Panc1 (cell line): ENCODE data around the gene MAP4. TPM values are rescaled to one million over a fixed set of nuclear protein-coding genes. Genes with fewer than 3 reads are reported as not detected.

Experiments
- ATAC-seq: fragments of 200-7000 bp; cut with Tn5 transposase; 2 replicates; pipeline ENCODE4 v1.9.1; 2020; ENCODE audit warnings: mild to moderate bottlenecking, moderate library complexity
- BruUV-seq: library from RNA; stranded (reverse); fragments of 400-500 nt; replicated peaks from 2 replicates; lab custom pipeline; 2021; lab: Mats Ljungman, UMichigan
- CTCF ChIA-PET: fragments of 300-600 bp; sonication (Branson Sonifier 250); formaldehyde crosslinking; loops from one replicate; lab custom pipeline; 2022; ENCODE audit warnings: antibody characterized with exemption; lab: Charles Lee
- POLR2A ChIA-PET: fragments of 300-600 bp; sonication (Branson Sonifier 250); formaldehyde crosslinking; loops from one replicate; lab custom pipeline; 2022; ENCODE audit warnings: antibody characterized with exemption; lab: Charles Lee
- DNase-seq: peaks from one replicate; pipeline ENCODE4 v3.0.0-alpha.2; 2010; ENCODE audit warnings: low read depth, low spot score
- H3K27ac ChIP-seq: 2 replicates; pipeline ENCODE4 v1.5.1; 2011; ENCODE audit warnings: mild to moderate bottlenecking, low read length, inconsistent platforms
- H3K27me3 ChIP-seq: fragments of 200-500 bp; sonication (Bioruptor generic); 2 replicates; pipeline ENCODE4 v1.6.0; 2014; ENCODE audit warnings: low read length, inconsistent platforms; ENCODE audit not compliant: control insufficient read depth, insufficient read depth
- H3K36me3 ChIP-seq: fragments of 200-500 bp; sonication (Bioruptor generic); 2 replicates; pipeline ENCODE4 v1.5.1; 2014; ENCODE audit warnings: inconsistent platforms, mild to moderate bottlenecking, low read length, moderate library complexity; ENCODE audit not compliant: control insufficient read depth, insufficient read depth
- H3K4me1 ChIP-seq: 2 replicates; pipeline ENCODE4 v1.5.1; 2011; ENCODE audit warnings: inconsistent platforms, mild to moderate bottlenecking, low read length, moderate library complexity; ENCODE audit not compliant: control insufficient read depth, insufficient read depth
- H3K4me3 ChIP-seq, 2 experiments: 2 replicates each; pipeline ENCODE4 v1.5.1; 2011 to 2012; ENCODE audit warnings: low read depth in 2 of 2, low read length in 2 of 2, mild to moderate bottlenecking in 2 of 2, inconsistent platforms in 1 of 2, moderate library complexity in 1 of 2
- H3K9me3 ChIP-seq: fragments of 200-500 bp; sonication (Bioruptor generic); 2 replicates; pipeline ENCODE4 v1.5.1; 2014; ENCODE audit warnings: low read depth, mild to moderate bottlenecking, inconsistent platforms, low read length, moderate library complexity; ENCODE audit not compliant: control insufficient read depth, insufficient read depth
- POLR2AphosphoS5 ChIP-seq: IDR thresholded peaks from 2 replicates; pipeline ENCODE4 v1.6.1; 2012; ENCODE audit warnings: mild to moderate bottlenecking, low read depth, low read length, moderate library complexity
- SIN3A ChIP-seq: IDR thresholded peaks from 2 replicates; pipeline ENCODE4 v1.6.1; 2012; ENCODE audit warnings: low read depth, mild to moderate bottlenecking, low read length, moderate library complexity, borderline replicate concordance; ENCODE audit not compliant: insufficient read depth
- TCF7L2 ChIP-seq: IDR thresholded peaks from 2 replicates; pipeline ENCODE4 v1.6.1; 2011; ENCODE audit warnings: mild to moderate bottlenecking, low read depth, low read length, inconsistent platforms
- in situ Hi-C: cut with HindIII; loops from 2 replicates; pipeline ENCODE4 v1.10.0; 2016; ENCODE audit warnings: low sequenced_read_pairs, low pct_unique_long_range_greater_than_20kb
- intact Hi-C: fragments of 100-400 bp; cut with micrococcal nuclease; formaldehyde crosslinking; loops from one replicate; pipeline ENCODE4 v1.10.0; 2022; ENCODE audit not compliant: unreplicated experiment
- total RNA-seq: library from RNA; stranded (reverse); gene quantifications from one replicate; pipeline ENCODE4 v1.2.1, GENCODE V29; 2021; ENCODE audit not compliant: unreplicated experiment
- TF ChIP-seq, protein P1 (sequence below): fragments of 450-650 bp; IDR thresholded peaks from 2 replicates; pipeline ENCODE4 v1.5.1; 2017; ENCODE audit warnings: mild to moderate bottlenecking
- TF ChIP-seq, protein P2 (sequence below), 2 experiments: IDR thresholded peaks; 2 replicates each; pipeline ENCODE4 v1.6.1; 2011 to 2012; ENCODE audit warnings: low read depth in 2 of 2, control low read depth in 1 of 2, low read length in 1 of 2, mild to moderate bottlenecking in 1 of 2, moderate library complexity in 1 of 2; ENCODE audit not compliant: insufficient read depth in 1 of 2

Gene MAP4
- total RNA-seq, 1 experiment from 2014 or later, result 150 TPM

- no peaks in the 10 kb centered on the region for H3K4me1 ChIP-seq
- H3K27ac ChIP-seq, result no peak overlapping the region
- TF ChIP-seq SIN3A (no peak), TCF7L2 (no peak), POLR2AphosphoS5 (no peak)
- TF ChIP-seq, protein P1, sequence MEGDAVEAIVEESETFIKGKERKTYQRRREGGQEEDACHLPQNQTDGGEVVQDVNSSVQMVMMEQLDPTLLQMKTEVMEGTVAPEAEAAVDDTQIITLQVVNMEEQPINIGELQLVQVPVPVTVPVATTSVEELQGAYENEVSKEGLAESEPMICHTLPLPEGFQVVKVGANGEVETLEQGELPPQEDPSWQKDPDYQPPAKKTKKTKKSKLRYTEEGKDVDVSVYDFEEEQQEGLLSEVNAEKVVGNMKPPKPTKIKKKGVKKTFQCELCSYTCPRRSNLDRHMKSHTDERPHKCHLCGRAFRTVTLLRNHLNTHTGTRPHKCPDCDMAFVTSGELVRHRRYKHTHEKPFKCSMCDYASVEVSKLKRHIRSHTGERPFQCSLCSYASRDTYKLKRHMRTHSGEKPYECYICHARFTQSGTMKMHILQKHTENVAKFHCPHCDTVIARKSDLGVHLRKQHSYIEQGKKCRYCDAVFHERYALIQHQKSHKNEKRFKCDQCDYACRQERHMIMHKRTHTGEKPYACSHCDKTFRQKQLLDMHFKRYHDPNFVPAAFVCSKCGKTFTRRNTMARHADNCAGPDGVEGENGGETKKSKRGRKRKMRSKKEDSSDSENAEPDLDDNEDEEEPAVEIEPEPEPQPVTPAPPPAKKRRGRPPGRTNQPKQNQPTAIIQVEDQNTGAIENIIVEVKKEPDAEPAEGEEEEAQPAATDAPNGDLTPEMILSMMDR, result no peak
- TF ChIP-seq, protein P2, sequence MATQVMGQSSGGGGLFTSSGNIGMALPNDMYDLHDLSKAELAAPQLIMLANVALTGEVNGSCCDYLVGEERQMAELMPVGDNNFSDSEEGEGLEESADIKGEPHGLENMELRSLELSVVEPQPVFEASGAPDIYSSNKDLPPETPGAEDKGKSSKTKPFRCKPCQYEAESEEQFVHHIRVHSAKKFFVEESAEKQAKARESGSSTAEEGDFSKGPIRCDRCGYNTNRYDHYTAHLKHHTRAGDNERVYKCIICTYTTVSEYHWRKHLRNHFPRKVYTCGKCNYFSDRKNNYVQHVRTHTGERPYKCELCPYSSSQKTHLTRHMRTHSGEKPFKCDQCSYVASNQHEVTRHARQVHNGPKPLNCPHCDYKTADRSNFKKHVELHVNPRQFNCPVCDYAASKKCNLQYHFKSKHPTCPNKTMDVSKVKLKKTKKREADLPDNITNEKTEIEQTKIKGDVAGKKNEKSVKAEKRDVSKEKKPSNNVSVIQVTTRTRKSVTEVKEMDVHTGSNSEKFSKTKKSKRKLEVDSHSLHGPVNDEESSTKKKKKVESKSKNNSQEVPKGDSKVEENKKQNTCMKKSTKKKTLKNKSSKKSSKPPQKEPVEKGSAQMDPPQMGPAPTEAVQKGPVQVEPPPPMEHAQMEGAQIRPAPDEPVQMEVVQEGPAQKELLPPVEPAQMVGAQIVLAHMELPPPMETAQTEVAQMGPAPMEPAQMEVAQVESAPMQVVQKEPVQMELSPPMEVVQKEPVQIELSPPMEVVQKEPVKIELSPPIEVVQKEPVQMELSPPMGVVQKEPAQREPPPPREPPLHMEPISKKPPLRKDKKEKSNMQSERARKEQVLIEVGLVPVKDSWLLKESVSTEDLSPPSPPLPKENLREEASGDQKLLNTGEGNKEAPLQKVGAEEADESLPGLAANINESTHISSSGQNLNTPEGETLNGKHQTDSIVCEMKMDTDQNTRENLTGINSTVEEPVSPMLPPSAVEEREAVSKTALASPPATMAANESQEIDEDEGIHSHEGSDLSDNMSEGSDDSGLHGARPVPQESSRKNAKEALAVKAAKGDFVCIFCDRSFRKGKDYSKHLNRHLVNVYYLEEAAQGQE (IDR thresholded peaks at IDR 0.05; ENCODE audit: insufficient read depth in 1 of 2, low read depth in 2 of 2, low read length in 1 of 2), result no peak
- no peak overlapping the region for H3K4me3 ChIP-seq
- H3K36me3 ChIP-seq, result no peaks in the 10 kb centered on the region
- CTCF ChIA-PET, result no interaction called here
- intact Hi-C loops (no loop called here), in situ Hi-C loops (no loop called here)
- ATAC-seq, result no peak
- no peaks in the 10 kb centered on the region for H3K9me3 ChIP-seq
- DNase-seq, result no peak
- POLR2A ChIA-PET, result no interaction called here
- H3K27me3 ChIP-seq, result no peaks in the 10 kb centered on the region
- no TSS peak for BruUV-seq
Observed at GRCh38 chr3:48001991-48002390, 14.2 kb downstream of the MAP4 start.

- ChIA-PET POLR2A (interaction anchor here (0.6 to 0.7 kb wide), 2 partner anchors 19 to 176 kb away, joined by 3 to 6 read pairs; no protein-coding TSS in a partner anchor), CTCF (no interaction called here)
- H3K9me3 ChIP-seq, result no peaks in the 10 kb centered on the region
- H3K27me3 ChIP-seq, result no peaks in the 10 kb centered on the region
- TF ChIP-seq, protein P1, result no peak
- TF ChIP-seq TCF7L2, result no peak
- TF ChIP-seq SIN3A, result no peak
- TF ChIP-seq POLR2AphosphoS5, result no peak
- TF ChIP-seq, protein P2 (IDR thresholded peaks at IDR 0.05; ENCODE audit: insufficient read depth in 1 of 2, low read depth in 2 of 2, low read length in 1 of 2), result no peak
- H3K4me3 ChIP-seq, result no peak overlapping the region
- intact Hi-C loops (no loop called here), in situ Hi-C loops (no loop called here)
- DNase-seq, result no peak
- H3K36me3 ChIP-seq, result no peaks in the 10 kb centered on the region
- no peaks in the 10 kb centered on the region for H3K4me1 ChIP-seq
- ATAC-seq, result no peak
- no TSS peak for BruUV-seq
- H3K27ac ChIP-seq, result no peak overlapping the region
Observed at GRCh38 chr3:48000212-48000611, 16.0 kb downstream of the MAP4 start.
